HepG2 (cell line): ENCODE data around the gene NSL1. TPM values are rescaled to one million over a fixed set of nuclear protein-coding genes. Genes with fewer than 3 reads are reported as not detected.
A peak's percentile ranks its signal among the peaks of the same experiment; 100 is the strongest.

Experiments used
- ATAC-seq: fragments of 200-7000 bp; cut with Tn5 transposase; 3 replicates; pipeline ENCODE4 v1.9.1; 2020; ENCODE audit warnings: mild to moderate bottlenecking, moderate library complexity
- BruUV-seq: library from RNA; stranded (reverse); fragments of 400-500 nt; replicated peaks from 2 replicates; lab custom pipeline; 2021; lab: Mats Ljungman, UMichigan
- CTCF ChIA-PET: fragments of 300-600 bp; formaldehyde crosslinking; extraction: SDS; loops from one replicate; lab custom pipeline; 2021; ENCODE audit warnings: low total read pairs, inconsistent platforms, low intra/inter-chr PET ratio; lab: Yijun Ruan, JAX
- POLR2A ChIA-PET: fragments of 350-600 bp; sonication (Branson Sonifier 250); formaldehyde crosslinking; loops from one replicate; lab custom pipeline; 2020; ENCODE audit warnings: antibody characterized with exemption, inconsistent platforms; lab: Yijun Ruan, JAX
- DNase-seq: peaks from one replicate; pipeline ENCODE4 v3.0.0-alpha.2; 2015; ENCODE audit warnings: low spot score
- FAIRE-seq: peaks from 3 replicates; lab custom pipeline; 2011; peaks lifted over from hg19 to GRCh38; lab: Jason Lieb, UNC
- H2AFZ ChIP-seq: one replicate; pipeline ENCODE4 v1.6.1; 2011; ENCODE audit warnings: low read length, inconsistent platforms
- H3K27ac ChIP-seq: fragments of 300-600 bp; 3 replicates; pipeline ENCODE4 v1.8.0; 2011; ENCODE audit warnings: mixed run types, mild to moderate bottlenecking, mixed read lengths, low read length, inconsistent platforms; ENCODE audit not compliant: insufficient read depth; ENCODE audit errors: extremely low read length
- H3K27me3 ChIP-seq, 2 experiments: fragments of 200-600 bp in 1 of 2; 2 replicates in 1 of 2; 3 replicates in 1 of 2; pipeline versions ENCODE4 v1.6.0 to v1.8.0; 2011; ENCODE audit warnings: low read length in 2 of 2, mild to moderate bottlenecking in 2 of 2, moderate library complexity in 2 of 2, inconsistent platforms in 1 of 2; ENCODE audit not compliant: insufficient read depth in 2 of 2, control insufficient read depth in 1 of 2
- H3K36me3 ChIP-seq, 2 experiments: fragments of 200-600 bp in 1 of 2; replicated peaks in 1 of 2; 2 replicates in 1 of 2; 3 replicates in 1 of 2; pipeline versions ENCODE4 v1.5.1 to v1.8.0; 2011; ENCODE audit warnings: low read length in 2 of 2, inconsistent platforms in 1 of 2; ENCODE audit not compliant: insufficient read depth in 2 of 2, control insufficient read depth in 1 of 2
- H3K4me1 ChIP-seq: 2 replicates; pipeline ENCODE4 v1.5.1; 2012; ENCODE audit warnings: low read length, inconsistent platforms; ENCODE audit not compliant: insufficient read depth
- H3K4me2 ChIP-seq: 2 replicates; pipeline ENCODE4 v1.6.0; 2011; ENCODE audit warnings: low read depth, low read length, inconsistent platforms
- H3K4me3 ChIP-seq, 3 experiments: fragments of 200-600 bp in 1 of 3; sonication (generic), shearing (Covaris generic) in 1 of 3; replicated peaks in 1 of 3; 2 replicates each; pipeline ENCODE4 v1.5.1; 2011 to 2016; ENCODE audit warnings: low read length in 3 of 3, inconsistent platforms in 2 of 3, low read depth in 2 of 3, mild to moderate bottlenecking in 2 of 3, control low read depth in 1 of 3, mixed read lengths in 1 of 3; ENCODE audit not compliant: insufficient read depth in 1 of 3
- H3K79me2 ChIP-seq: one replicate; pipeline ENCODE4 v1.6.1; 2011; ENCODE audit warnings: low read length, inconsistent platforms; ENCODE audit not compliant: insufficient read depth
- H3K9ac ChIP-seq: 2 replicates; pipeline ENCODE4 v1.6.0; 2011; ENCODE audit warnings: mild to moderate bottlenecking, low read depth, low read length, inconsistent platforms; ENCODE audit not compliant: insufficient read depth
- H3K9me3 ChIP-seq: 2 replicates; pipeline ENCODE4 v1.5.1; 2012; ENCODE audit warnings: mild to moderate bottlenecking, low read length
- H4K20me1 ChIP-seq: 2 replicates; pipeline ENCODE4 v1.6.0; 2011; ENCODE audit warnings: inconsistent platforms, mild to moderate bottlenecking, low read length, moderate library complexity; ENCODE audit not compliant: insufficient read depth
- AGO1 ChIP-seq: fragments of 200-400 bp; formaldehyde crosslinking; IDR thresholded peaks from 2 replicates; pipeline ENCODE4 v1.6.1; 2017; ENCODE audit warnings: mild to moderate bottlenecking, low read depth, low read length, moderate library complexity; ENCODE audit not compliant: poor library complexity, severe bottlenecking
- BRCA1 ChIP-seq: sonication (generic); formaldehyde crosslinking; IDR thresholded peaks from 2 replicates; pipeline ENCODE4 v1.4.0; 2020; ENCODE audit warnings: missing genetic modification reagents
- DMTF1 ChIP-seq: sonication (generic); formaldehyde crosslinking; IDR thresholded peaks from 2 replicates; pipeline ENCODE4 v1.4.0; 2020; ENCODE audit warnings: mild to moderate bottlenecking, missing genetic modification reagents
- GPBP1L1 ChIP-seq: sonication (generic); formaldehyde crosslinking; IDR thresholded peaks from 2 replicates; pipeline ENCODE4 v1.5.0; 2020; ENCODE audit warnings: mild to moderate bottlenecking, missing genetic modification reagents
- HBP1 ChIP-seq: IDR thresholded peaks from 2 replicates; pipeline ENCODE4 v1.6.1; 2016; ENCODE audit warnings: low read depth, control low read depth
- HNRNPK ChIP-seq: fragments of 200-400 bp; formaldehyde crosslinking; IDR thresholded peaks from 2 replicates; pipeline ENCODE4 v1.6.1; 2018; ENCODE audit warnings: low read length, low read depth, moderate library complexity, mild to moderate bottlenecking; ENCODE audit not compliant: poor library complexity, severe bottlenecking
- HNRNPLL ChIP-seq: fragments of 200-400 bp; formaldehyde crosslinking; IDR thresholded peaks from 2 replicates; pipeline ENCODE4 v1.6.1; 2017; ENCODE audit warnings: mild to moderate bottlenecking, low read depth, low read length; ENCODE audit not compliant: poor library complexity, severe bottlenecking
- KDM5B ChIP-seq: sonication (generic); formaldehyde crosslinking; IDR thresholded peaks from 2 replicates; pipeline ENCODE4 v1.4.0; 2020; ENCODE audit warnings: missing genetic modification reagents, mild to moderate bottlenecking, borderline replicate concordance
- KLF6 ChIP-seq: IDR thresholded peaks from 2 replicates; pipeline ENCODE4 v1.8.0; 2016; ENCODE audit warnings: missing biosample characterization, missing genetic modification reagents
- NCOA2 ChIP-seq: sonication (generic); formaldehyde crosslinking; IDR thresholded peaks from 2 replicates; pipeline ENCODE4 v1.8.0; 2022; ENCODE audit warnings: inconsistent platforms
- PAX8 ChIP-seq: sonication (generic); formaldehyde crosslinking; IDR thresholded peaks from 2 replicates; pipeline ENCODE4 v1.8.0; 2022; ENCODE audit warnings: mild to moderate bottlenecking, missing genetic modification reagents, borderline replicate concordance
- RAD51 ChIP-seq: fragments of 450-650 bp; IDR thresholded peaks from 2 replicates; pipeline ENCODE4 v1.6.1; 2016; ENCODE audit warnings: borderline replicate concordance
- ZFAT ChIP-seq: sonication (generic); formaldehyde crosslinking; conservative IDR thresholded peaks from 2 replicates; pipeline ENCODE4 v1.8.1; 2023; ENCODE audit warnings: missing genetic modification reagents, inconsistent platforms
- ZNF292 ChIP-seq: sonication (generic); formaldehyde crosslinking; IDR thresholded peaks from 2 replicates; pipeline ENCODE4 v1.8.1; 2022; ENCODE audit warnings: mild to moderate bottlenecking, low read depth, missing genetic modification reagents, borderline replicate concordance
- ZNF777 ChIP-seq: sonication (generic); formaldehyde crosslinking; IDR thresholded peaks from 2 replicates; pipeline ENCODE4 v1.4.0; 2020; ENCODE audit warnings: missing genetic modification reagents
- ZSCAN12 ChIP-seq: sonication (generic); formaldehyde crosslinking; IDR thresholded peaks from 2 replicates; pipeline ENCODE4 v1.9.0; 2021; ENCODE audit warnings: mild to moderate bottlenecking, missing genetic modification reagents
- WGBS: methylation state at CpG from one replicate; pipeline ENCODE4 v1.1.6; 2017; ENCODE audit warnings: low lambda C conversion rate; 5-methylcytosine and 5-hydroxymethylcytosine counted together
- in situ Hi-C: cut with HindIII; loops from 2 replicates; pipeline ENCODE4 v1.10.0; 2017; ENCODE audit warnings: low pct_unique_long_range_greater_than_20kb; ENCODE audit not compliant: extremely low pct_ligation_motif_present
- intact Hi-C: fragments of 100-400 bp; cut with micrococcal nuclease; formaldehyde crosslinking; loops from one replicate; pipeline ENCODE4 v1.10.0; 2022; ENCODE audit not compliant: unreplicated experiment
- polyA plus RNA-seq, 8 experiments: library from polyadenylated mRNA; depleted of rRNA in 3 of 8; stranded (reverse) in 7 of 8; unstranded in 1 of 8; fragments of >200 nt; fragmentation: Illumina TruSeq in 4 of 8; extraction: Trizol in 4 of 8; gene quantifications; 2 replicates each; pipeline versions ENCODE4 v1.2.1 to v1.2.3, GENCODE V29; 2011 to 2016; ENCODE audit warnings: low read depth in 4 of 8, missing spikeins in 1 of 8, mixed read lengths in 1 of 8; ENCODE audit not compliant: insufficient read depth in 1 of 8
- total RNA-seq, 5 experiments: library from RNA; depleted of rRNA; stranded (reverse); fragments of >200 nt; fragmentation: Illumina TruSeq; extraction: Trizol; gene quantifications; 2 replicates each; pipeline ENCODE4 v1.2.3, GENCODE V29; 2016; ENCODE audit warnings: low read depth in 1 of 5

Gene NSL1
- total and polyA plus RNA-seq, 2 of the 13 experiments (the other 11 are each of a cell fraction or from before 2014, with no cell fraction given), result 34.5 to 77.4 TPM

- TF ChIP-seq HNRNPLL, result peak; percentile 54
- 0 out of 2 replicates have a peak, but pooled peaks have one; percentile 8 for TF ChIP-seq KDM5B (CRISPR knock-in tag)
- TF ChIP-seq BRCA1 (CRISPR knock-in tag), result no peak
- no peak for TF ChIP-seq NCOA2
- TF ChIP-seq PAX8 (CRISPR knock-in tag), result no peak
These were observed 90.4 kb downstream of the NSL1 start (continued) for GRCh38 chr1:212700892-212701819.

- Histone ChIP-seq H2AFZ (no peak overlapping the region), H3K4me1 (peaks cover 31% of the 10 kb centered on the region), H4K20me1 (no peaks in the 10 kb centered on the region), H3K4me3 (peak overlapping the region; percentile 45 to 72 (median 62)), H3K9ac (no peak overlapping the region), H3K36me3 (no peaks in the 10 kb centered on the region), H3K9me3 (no peaks in the 10 kb centered on the region), H3K27me3 (peaks cover 14 to 71% of the 10 kb centered on the region in 2 experiments), H3K79me2 (no peaks in the 10 kb centered on the region), H3K4me2 (peak overlapping the region; percentile 84), H3K27ac (no peak overlapping the region)
- no TSS peak for BruUV-seq
- no peak for DNase-seq
- POLR2A ChIA-PET, result no interaction called here
- CTCF ChIA-PET, result interaction anchor here (1.4 kb wide), 1 partner anchor 295 kb away, joined by 5 read pairs; no protein-coding TSS in a partner anchor
- intact Hi-C loops (no loop called here), in situ Hi-C loops (no loop called here)
- no peak for FAIRE-seq
- peak; percentile 24 for ATAC-seq
- WGBS, result 6% methylated on average over 21 of the region's 56 CpGs
- peak; percentile 49 for TF ChIP-seq HNRNPK
- TF ChIP-seq ZNF292 (CRISPR knock-in tag), result no peak
- no peak for TF ChIP-seq ZFAT (CRISPR knock-in tag)
- TF ChIP-seq DMTF1 (CRISPR knock-in tag), result no peak
- TF ChIP-seq RAD51, result no peak
- TF ChIP-seq AGO1, result peak; percentile 12
- no peak for TF ChIP-seq HBP1 (CRISPR knock-in tag)
- no peak for TF ChIP-seq KLF6 (CRISPR knock-in tag)
- TF ChIP-seq GPBP1L1 (CRISPR knock-in tag), result no peak
- TF ChIP-seq ZSCAN12, result no peak
- peak; percentile 5; the same call in 1 of the 2 replicates for TF ChIP-seq ZNF777 (CRISPR knock-in tag)
These were observed 91.2 kb downstream of the NSL1 start for GRCh38 chr1:212700223-212700891.
